Heart left ventricle (tissue), 13 donors: ENCODE measurements around the gene RYR3.

Experiments used
- POLR2A ChIP-seq, 2 donors: fragments of 450-650 bp; IDR thresholded peaks; one replicate each; pipeline ENCODE4 v1.6.1; 2017; ENCODE audit warnings: antibody characterized with exemption in 2 of 2, mild to moderate bottlenecking in 2 of 2, moderate library complexity in 2 of 2
- TF ChIP-seq, protein P1 (sequence below), 12 donors: fragments of 200-600 bp; sonication (generic) in 4 of 12; IDR thresholded peaks; one replicate each; pipeline versions ENCODE4 v1.5.0 to v1.8.0; 2018 to 2022; ENCODE audit warnings: antibody characterized with exemption in 12 of 12, mild to moderate bottlenecking in 5 of 12
- donor health status: ischemic (EF 13 %, LVEDD 7.1; RV severe dilation, severe dysfunction).
- donor health status: DM: no; HTN: yes; CAD: no.
- donor health status: DM: no; HTN: no; CAD: no.
- donor health status: ischemic (EF 25% LVEDD 6.9; RV normal size, moderate dysfunction).
- donor health status: ischemic (EF 25% LVEDD 5.7; RV mildly dilated, moderate dysfunction).
- donor health status: ischemic (EF 35%, LVEDD 5.7; RV mildly dilated, moderate dysfunction).
- donor health status: nonischemic (EF 11% LVEDD 7.7; RV severe dilation, severe dysfunction).
- donor health status: DM: yes; HTN: yes; CAD: no.
- donor health status: PGD.
- donor health status: ischemic (EF 29% LVEDD 5.4; RV normal size, mild dysfunction).
- donor health status: nonischemic (EF 23%, LVEDD 6.1; RV moderate dilation, normal function).

DNA sequence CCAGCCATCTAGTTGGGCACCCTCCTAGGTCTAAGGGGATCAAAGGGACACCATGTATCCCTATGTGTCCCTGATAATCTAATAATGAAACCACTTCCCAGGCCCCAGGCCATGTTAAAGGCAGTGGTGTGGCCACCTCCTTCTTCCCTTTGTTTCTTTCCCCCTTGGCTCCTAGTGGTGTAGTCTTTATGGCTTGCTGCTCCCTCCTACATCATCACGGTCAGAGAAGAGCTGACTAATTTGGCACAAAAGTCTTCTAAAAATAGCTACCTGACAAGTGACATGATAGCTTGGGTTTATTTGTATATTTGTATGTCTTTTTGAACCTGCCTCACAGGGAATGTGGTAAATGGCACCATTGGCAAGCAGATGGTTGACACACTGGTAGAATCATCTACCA, 526.5 kb downstream of the RYR3 start:
- TF ChIP-seq POLR2A (IDR thresholded peaks at IDR 0.05) = no peak
- TF ChIP-seq, protein P1, sequence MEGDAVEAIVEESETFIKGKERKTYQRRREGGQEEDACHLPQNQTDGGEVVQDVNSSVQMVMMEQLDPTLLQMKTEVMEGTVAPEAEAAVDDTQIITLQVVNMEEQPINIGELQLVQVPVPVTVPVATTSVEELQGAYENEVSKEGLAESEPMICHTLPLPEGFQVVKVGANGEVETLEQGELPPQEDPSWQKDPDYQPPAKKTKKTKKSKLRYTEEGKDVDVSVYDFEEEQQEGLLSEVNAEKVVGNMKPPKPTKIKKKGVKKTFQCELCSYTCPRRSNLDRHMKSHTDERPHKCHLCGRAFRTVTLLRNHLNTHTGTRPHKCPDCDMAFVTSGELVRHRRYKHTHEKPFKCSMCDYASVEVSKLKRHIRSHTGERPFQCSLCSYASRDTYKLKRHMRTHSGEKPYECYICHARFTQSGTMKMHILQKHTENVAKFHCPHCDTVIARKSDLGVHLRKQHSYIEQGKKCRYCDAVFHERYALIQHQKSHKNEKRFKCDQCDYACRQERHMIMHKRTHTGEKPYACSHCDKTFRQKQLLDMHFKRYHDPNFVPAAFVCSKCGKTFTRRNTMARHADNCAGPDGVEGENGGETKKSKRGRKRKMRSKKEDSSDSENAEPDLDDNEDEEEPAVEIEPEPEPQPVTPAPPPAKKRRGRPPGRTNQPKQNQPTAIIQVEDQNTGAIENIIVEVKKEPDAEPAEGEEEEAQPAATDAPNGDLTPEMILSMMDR (IDR thresholded peaks at IDR 0.05) = no peak
